Colonic mucosa (tissue), 4 donors: Measurements from ENCODE around the gene CSNK1G2. TPM values are rescaled to one million over a fixed set of nuclear protein-coding genes. Genes with fewer than 3 reads are reported as not detected.

ENCODE experiments used
- DNase-seq: peaks from one replicate; pipeline ENCODE4 v3.0.0-alpha.2; 2020
- H3K27ac ChIP-seq: fragments of 200-600 bp; one replicate; pipeline ENCODE4 v1.8.0; 2021
- H3K27me3 ChIP-seq: fragments of 200-600 bp; one replicate; pipeline ENCODE4 v1.8.0; 2021
- H3K36me3 ChIP-seq: fragments of 200-600 bp; one replicate; pipeline ENCODE4 v1.8.0; 2021
- H3K4me1 ChIP-seq: fragments of 200-600 bp; one replicate; pipeline ENCODE4 v1.8.0; 2021; ENCODE audit warnings: mild to moderate bottlenecking
- H3K4me3 ChIP-seq: fragments of 200-600 bp; one replicate; pipeline ENCODE4 v1.8.0; 2021
- H3K9ac ChIP-seq, 2 donors: one replicate each; pipeline ENCODE4 v1.7.0; 2013; ENCODE audit warnings: control low read depth in 2 of 2, low read depth in 2 of 2, low read length in 2 of 2
- H3K9me3 ChIP-seq: fragments of 200-600 bp; one replicate; pipeline ENCODE4 v1.8.0; 2021
- CTCF ChIP-seq: fragments of 200-600 bp; IDR thresholded peaks from one replicate; pipeline ENCODE4 v1.8.0; 2022; ENCODE audit warnings: antibody characterized with exemption, mild to moderate bottlenecking
- intact Hi-C: fragments of 100-400 bp; cut with DNase I; formaldehyde crosslinking; loops from one replicate; pipeline ENCODE4 v1.14.1; 2022
- total RNA-seq, 2 donors: library from RNA; stranded (reverse); fragmentation: NEBNext Ultra II Directional in 1 of 2; extraction: Animal tissue kit (Norgen Biotek cat#: 25700) in 1 of 2; gene quantifications; one replicate each; pipeline ENCODE4 v1.2.1, GENCODE V29; 2021
- donor health status: healthy.
- donor health status: DM: no; HTN: no; CAD: no.
- donor health status: DM: no; HTN: no; CAD: no.

The CSNK1G2 gene
- total RNA-seq, 2 donors from 2014 or later, result 55.3 to 61.0 TPM

GRCh38 chr19:1944088-1944915, 3.3 kb downstream of the CSNK1G2 start:
- Histone ChIP-seq H3K4me3 (no peak overlapping the region), H3K9me3 (no peaks in the 10 kb centered on the region), H3K27ac (no peak overlapping the region), H3K4me1 (peaks cover 21% of the 10 kb centered on the region), H3K9ac (peak overlapping the region in 1 of 2 donors; percentile 4), H3K27me3 (no peaks in the 10 kb centered on the region), H3K36me3 (no peaks in the 10 kb centered on the region)
- TF ChIP-seq CTCF, result no peak
- DNase-seq, result no peak
- intact Hi-C loops, result no loop called here

GRCh38 chr19:1944916-1945561, 4.1 kb downstream of the CSNK1G2 start:
- Histone ChIP-seq H3K4me1 (peaks cover 17% of the 10 kb centered on the region), H3K9me3 (no peaks in the 10 kb centered on the region), H3K9ac (no peak overlapping the region), H3K27me3 (no peaks in the 10 kb centered on the region), H3K4me3 (no peak overlapping the region), H3K27ac (no peak overlapping the region), H3K36me3 (no peaks in the 10 kb centered on the region)
- intact Hi-C loops, result no loop called here
- no peak for TF ChIP-seq CTCF
- no peak for DNase-seq

GRCh38 chr19:1945899-1946298, 4.9 kb downstream of the CSNK1G2 start:
- no peak overlapping the region for H3K27ac ChIP-seq
- no peaks in the 10 kb centered on the region for H3K36me3 ChIP-seq
- peak; percentile 60 for TF ChIP-seq CTCF
- intact Hi-C loops, result no loop called here
- H3K4me3 ChIP-seq, result no peak overlapping the region
- peak; percentile 58 for DNase-seq
- H3K27me3 ChIP-seq, result no peaks in the 10 kb centered on the region
- no peak overlapping the region for H3K9ac ChIP-seq
- H3K9me3 ChIP-seq, result no peaks in the 10 kb centered on the region
- H3K4me1 ChIP-seq, result peaks cover 17% of the 10 kb centered on the region

- H3K36me3 ChIP-seq, result no peaks in the 10 kb centered on the region
- intact Hi-C loops, result no loop called here
- no peak overlapping the region for H3K4me3 ChIP-seq
- no peak overlapping the region for H3K27ac ChIP-seq
- DNase-seq, result no peak
- H3K27me3 ChIP-seq, result no peaks in the 10 kb centered on the region
- no peaks in the 10 kb centered on the region for H3K9me3 ChIP-seq
- H3K9ac ChIP-seq, result no peak overlapping the region
- H3K4me1 ChIP-seq, result peaks cover 15% of the 10 kb centered on the region
- no peak for TF ChIP-seq CTCF
These were observed 6.8 kb downstream of the CSNK1G2 start for GRCh38 chr19:1947651-1948209.

GRCh38 chr19:1949304-1950101, 8.5 kb downstream of the CSNK1G2 start:
- no peaks in the 10 kb centered on the region for H3K9me3 ChIP-seq
- H3K36me3 ChIP-seq, result no peaks in the 10 kb centered on the region
- no peaks in the 10 kb centered on the region for H3K27me3 ChIP-seq
- H3K9ac ChIP-seq, result no peak overlapping the region
- TF ChIP-seq CTCF, result no peak
- intact Hi-C loops, result no loop called here
- no peak overlapping the region for H3K4me3 ChIP-seq
- peaks cover under 1% of the 10 kb centered on the region for H3K4me1 ChIP-seq
- no peak overlapping the region for H3K27ac ChIP-seq
- no peak for DNase-seq
